Right ventricle myocardium inferior (tissue), 1 donor: ENCODE data around the gene YWHAG. TPM values are rescaled to one million over a fixed set of nuclear protein-coding genes. Genes with fewer than 3 reads are reported as not detected.
"Not testable (repeated sequence)": the region's sequence is repeated elsewhere in the genome, so short reads cannot be mapped to it uniquely, and the experiment has no call there.

Experiments used
- ATAC-seq: fragments of 200-7000 bp; cut with Tn5 transposase; one replicate; pipeline ENCODE4 v1.9.1; 2020; ENCODE audit warnings: mild to moderate bottlenecking, moderate library complexity
- DNase-seq: peaks from one replicate; pipeline ENCODE4 v3.0.0; 2021; ENCODE audit errors: missing footprints
- intact Hi-C: fragments of 100-400 bp; cut with DNase I; formaldehyde crosslinking; loops from one replicate; pipeline ENCODE4 v1.11.0; 2022
- total RNA-seq: library from RNA; stranded (reverse); fragmentation: NEBNext Ultra II Directional; extraction: Animal tissue kit (Norgen Biotek cat#: 25700); gene quantifications from one replicate; pipeline ENCODE4 v1.2.1, GENCODE V29; 2021
- donor health status: DM: no; HTN: yes; CAD: no; lungs with severe emphysema.

YWHAG gene
- total RNA-seq, 1 donor from 2014 or later, result 243 TPM

- ATAC-seq, DNase-seq: not testable (repeated sequence)
- intact Hi-C loops, result loop anchor here (1.0 kb wide), 1 partner anchor 23 kb away; no protein-coding TSS in a partner anchor
Observed at GRCh38 chr7:76290847-76291350, 67.9 kb downstream of the YWHAG start.

GRCh38 chr7:76286842-76287403 lies 71.9 kb downstream of the YWHAG start:
- DNase-seq (no peak), ATAC-seq (no peak)
- intact Hi-C loops, result loop anchor here (10.0 kb wide), 1 partner anchor 112 kb away; no protein-coding TSS in a partner anchor

DNA sequence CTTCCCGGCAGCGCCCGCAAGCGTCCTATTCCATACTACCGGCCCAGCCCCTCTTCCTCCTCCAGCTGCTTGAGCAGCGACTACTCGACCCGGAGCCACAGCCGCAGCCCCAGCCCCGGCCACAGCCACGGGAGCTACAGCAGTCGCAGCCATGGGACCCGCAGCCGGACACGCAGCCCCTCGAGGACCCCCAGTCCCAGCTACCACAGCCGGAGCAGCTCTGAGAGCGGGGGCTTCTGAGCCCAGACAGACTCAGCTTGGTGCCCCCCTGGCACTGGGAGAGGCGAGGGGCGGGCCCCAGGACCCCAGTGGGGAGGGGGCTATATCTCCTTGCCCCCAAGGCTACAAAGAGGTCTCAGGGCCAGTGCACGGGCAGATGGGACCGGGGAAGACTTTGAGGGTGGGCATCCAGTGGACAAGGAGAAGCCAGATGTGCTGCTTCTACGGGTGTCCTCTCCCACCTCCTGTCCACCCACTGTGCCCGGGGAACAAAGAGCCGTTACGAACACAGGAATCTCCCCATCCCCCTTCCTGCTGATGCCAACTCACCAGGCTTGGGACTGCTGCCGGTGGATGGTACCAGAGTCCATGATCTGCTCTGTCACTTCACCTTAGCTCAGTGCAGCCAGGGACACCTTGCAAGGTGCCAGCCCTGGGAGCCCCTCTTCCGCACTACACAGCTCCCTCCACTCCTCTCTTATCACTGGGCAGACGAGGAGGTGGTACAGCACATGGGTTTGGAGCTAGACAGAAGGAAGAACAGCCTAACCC lies 73.0 kb downstream of the YWHAG start:
- DNase-seq (no peak), ATAC-seq (no peak)
- intact Hi-C loops, result loop anchor here (10.0 kb wide), 1 partner anchor 111 kb away; no protein-coding TSS in a partner anchor

DNA sequence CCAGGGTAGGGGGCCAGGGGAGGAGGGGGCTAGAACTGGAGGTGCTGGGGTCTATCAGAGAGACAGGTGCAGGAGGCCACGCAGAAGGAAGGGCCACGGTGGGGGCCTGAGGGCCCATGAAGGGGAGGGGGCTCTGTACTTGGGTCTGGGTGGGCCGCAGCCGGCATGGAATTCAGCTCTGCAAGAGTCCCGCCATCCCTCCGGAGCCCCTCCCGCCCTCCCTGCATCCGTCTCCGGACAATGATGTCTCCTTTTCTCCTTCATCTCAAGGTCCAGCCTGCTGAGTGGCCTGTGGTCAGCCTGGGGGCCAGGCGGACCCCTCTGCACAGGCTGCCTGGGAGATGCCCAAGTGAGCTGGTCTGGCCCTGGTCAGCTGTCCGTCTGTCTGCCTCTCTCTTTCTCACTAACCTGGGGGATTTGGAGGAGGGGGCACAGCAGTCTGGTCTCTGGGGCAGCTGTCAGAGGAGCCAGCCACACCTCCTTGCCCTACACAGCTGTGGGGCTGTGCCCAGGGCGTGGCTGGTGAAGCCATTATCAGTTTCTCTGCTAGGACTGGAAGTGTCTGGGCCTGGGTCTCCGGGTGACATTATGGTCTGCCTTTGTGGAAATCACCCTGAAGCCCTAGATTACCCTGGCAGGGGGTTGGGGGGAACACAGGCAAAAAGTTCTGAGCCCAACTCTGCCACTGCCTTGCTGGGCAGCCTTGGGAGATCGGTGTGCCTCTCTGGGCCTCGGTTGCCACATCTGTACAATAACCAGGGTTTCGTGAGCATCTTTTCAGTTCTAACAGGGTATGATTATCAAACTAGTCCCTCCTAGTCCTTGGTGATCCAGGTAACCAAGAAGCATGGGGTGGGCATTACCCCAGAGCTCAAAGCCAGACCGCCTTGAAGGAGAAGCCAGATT lies 75.3 kb downstream of the YWHAG start:
- intact Hi-C loops, result loop anchor here (5.0 to 10.0 kb wide), 2 partner anchors 34 to 109 kb away; no protein-coding TSS in a partner anchor
- no peak for DNase-seq
- ATAC-seq, result no peak

DNA sequence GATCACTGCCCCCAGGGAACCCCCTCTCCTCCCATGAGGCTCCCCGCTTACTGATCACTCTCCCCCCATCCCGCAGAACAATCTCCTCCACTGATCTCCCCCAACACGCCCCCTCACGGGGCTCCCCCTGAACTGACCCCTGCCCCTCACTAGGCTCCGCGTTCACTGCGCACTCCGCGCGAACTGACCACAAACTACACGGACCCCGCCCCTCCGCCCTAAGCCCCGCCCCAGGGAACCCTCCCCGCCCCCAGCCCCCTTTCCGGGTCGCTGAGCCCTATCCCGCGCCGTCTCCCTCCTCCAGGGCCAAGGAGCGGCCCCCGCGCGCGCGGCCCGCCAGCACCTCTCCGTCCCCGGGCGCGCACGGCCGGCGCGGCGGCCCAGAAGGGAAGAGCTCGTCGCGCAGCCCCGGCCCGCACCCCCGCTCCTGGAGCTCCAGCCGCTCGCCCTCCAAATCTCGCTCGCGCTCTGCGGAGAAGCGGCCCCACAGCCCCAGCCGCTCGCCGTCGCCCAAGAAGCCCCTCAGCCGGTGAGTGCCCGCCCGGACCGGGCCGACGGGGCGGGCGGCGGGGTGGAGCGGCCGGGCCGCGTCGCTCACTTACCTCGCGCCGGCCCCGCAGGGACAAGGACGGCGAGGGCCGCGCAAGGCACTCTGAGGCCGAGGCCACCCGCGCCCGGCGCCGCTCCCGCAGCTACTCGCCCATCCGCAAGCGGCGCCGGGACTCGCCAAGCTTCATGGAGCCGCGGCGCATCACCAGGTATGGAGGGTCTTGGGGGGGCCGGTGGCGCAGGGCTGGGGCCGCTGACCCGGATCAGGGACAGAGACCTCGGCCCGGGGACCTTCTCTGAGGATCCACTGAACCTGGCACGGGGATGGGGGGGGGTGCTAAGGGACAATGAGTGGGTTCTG lies 76.2 kb downstream of the YWHAG start:
- intact Hi-C loops, result loop anchor here (5.0 to 10.0 kb wide), 2 partner anchors 35 to 108 kb away; no protein-coding TSS in a partner anchor
- DNase-seq (no peak), ATAC-seq (peak; percentile 74)

DNA sequence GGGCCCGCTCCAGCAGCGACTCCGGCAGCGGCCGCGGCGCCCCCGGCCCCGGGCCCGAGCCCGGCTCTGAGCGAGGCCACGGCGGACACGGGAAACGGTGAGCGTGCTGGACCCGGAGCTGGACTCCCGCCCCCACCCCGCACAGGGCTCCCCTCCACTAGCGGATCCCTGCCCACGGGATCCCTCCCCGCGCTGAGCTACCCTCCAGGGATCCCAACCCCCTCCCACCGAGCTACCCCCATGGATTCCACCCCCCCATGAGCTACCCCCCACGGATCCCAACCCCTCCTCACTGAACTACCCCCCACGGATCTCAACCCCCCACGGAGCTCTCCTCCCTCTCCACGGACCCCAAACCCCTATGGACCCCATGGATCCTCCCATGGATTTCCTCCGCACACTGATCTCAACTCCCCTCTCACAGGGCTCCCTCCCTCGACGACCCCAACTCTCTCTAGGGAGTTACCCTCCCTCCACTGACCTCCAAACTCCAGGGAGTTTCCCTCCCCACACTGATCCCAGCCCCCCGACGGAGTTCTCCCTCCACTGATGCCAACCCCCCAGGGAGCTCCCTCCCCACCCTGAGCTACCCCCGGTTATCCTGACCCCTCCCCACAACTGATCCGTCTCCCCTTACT lies 77.0 kb downstream of the YWHAG start:
- DNase-seq (no peak), ATAC-seq (no peak)
- intact Hi-C loops, result loop anchor here (5.0 to 10.0 kb wide), 2 partner anchors 35 to 107 kb away; no protein-coding TSS in a partner anchor

DNA sequence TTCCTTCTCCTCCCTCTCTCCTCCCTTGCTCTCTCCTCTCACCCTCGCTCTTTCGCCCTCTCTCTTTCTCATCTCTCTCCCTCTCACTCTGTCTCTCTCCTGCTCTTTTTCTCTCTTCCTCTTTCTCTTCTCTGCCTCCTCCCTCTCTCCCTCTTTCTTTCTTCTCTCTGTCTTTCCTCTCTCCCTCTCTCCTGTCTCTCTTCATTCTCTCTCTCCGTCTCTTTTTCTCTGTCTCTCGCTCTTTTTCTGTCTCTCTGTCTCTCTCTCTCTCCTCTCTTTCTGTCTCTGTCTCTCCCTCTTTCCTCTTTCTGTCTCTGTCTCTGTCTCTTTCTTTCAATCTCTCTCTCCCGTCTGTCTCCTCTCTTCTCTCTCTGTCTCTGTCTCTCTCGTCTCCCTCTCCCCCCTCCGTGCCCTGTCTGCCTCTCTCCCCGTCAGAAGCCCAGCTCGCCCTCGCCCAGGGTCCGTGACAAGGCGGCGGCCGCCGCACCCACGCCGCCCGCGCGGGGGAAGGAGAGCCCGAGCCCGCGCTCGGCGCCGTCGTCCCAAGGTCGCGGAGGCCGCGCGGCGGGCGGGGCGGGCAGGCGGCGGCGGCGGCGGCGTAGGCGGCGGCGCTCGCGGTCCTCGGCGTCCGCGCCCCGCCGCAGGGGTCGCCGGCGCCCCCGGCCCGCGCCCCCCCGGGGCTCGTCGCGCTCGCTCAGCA lies 77.6 kb downstream of the YWHAG start:
- peak; percentile 34 for ATAC-seq
- intact Hi-C loops, result loop anchor here (5.0 to 10.0 kb wide), 2 partner anchors 36 to 106 kb away; no protein-coding TSS in a partner anchor

DNA sequence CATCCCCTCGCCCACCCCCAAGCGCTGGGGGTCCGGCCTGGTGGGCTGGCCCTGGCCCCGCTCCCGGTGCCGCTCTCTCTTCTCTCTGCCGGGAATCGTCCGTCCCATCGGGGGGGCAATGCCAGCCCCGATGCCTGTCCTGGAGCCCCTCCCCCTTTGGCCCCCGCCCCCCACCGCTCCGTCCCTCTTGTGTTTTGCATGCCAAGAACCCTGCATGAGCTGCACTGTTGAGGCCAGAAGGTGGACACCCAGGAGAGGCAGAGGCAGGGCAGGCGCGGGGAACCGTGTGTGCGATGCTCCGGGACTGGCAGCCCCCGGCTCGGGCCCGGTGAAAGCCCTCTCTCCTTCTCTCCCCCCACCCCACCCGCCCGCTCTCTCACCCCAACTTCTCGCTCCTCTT lies 78.4 kb downstream of the YWHAG start:
- intact Hi-C loops, result loop anchor here (5.0 to 10.0 kb wide), 2 partner anchors 37 to 106 kb away; no protein-coding TSS in a partner anchor
- ATAC-seq, result no peak
- DNase-seq, result no peak

More for the DNA sequence above, 77.6 kb downstream of the YWHAG start:
- no peak for DNase-seq

DNA sequence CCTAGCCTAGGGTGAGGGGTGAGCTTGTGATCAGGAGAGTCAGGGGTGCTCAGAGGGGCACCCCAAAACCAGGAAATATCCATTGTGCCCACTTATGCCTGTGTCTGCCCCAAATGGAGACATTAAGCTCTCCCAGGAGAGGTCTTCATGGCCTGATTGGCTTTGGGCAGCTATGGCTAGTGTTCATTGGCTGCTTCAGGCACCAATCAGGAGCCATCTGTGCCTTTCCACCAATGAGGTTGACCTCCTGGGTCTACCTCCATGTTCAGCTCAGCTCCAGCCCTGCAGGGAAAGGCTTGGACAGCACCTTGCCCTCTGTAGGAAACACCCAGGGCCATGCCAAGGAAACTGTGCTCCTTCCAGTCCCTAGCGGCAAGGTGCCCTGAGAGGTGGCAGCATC lies 80.3 kb downstream of the YWHAG start:
- intact Hi-C loops, result no loop called here
- no peak for ATAC-seq
- DNase-seq, result no peak

Other genes with a start within 250 kb of the YWHAG start
- 16.5 TPM for gene SRRM3, start 157.1 kb downstream of the YWHAG start, total RNA-seq
- 3,139 TPM for gene HSPB1, start 56.3 kb downstream of the YWHAG start, total RNA-seq
- gene SSC4D, start 50.7 kb upstream of the YWHAG start, total RNA-seq, result 1.3 TPM
- 0.46 TPM for gene ZP3, start 66.0 kb upstream of the YWHAG start, total RNA-seq
- 8.0 TPM for gene DTX2, start 102.7 kb upstream of the YWHAG start, total RNA-seq
- 0.54 TPM for gene UPK3B, start 151.6 kb upstream of the YWHAG start, total RNA-seq
- gene SPDYE16, start 184.3 kb upstream of the YWHAG start, total RNA-seq, result not detected